ENCODE data around the gene SYT8.
"Not testable (repeated sequence)": the region's sequence is repeated elsewhere in the genome, so short reads cannot be mapped to it uniquely, and the experiment has no call there.

Gene SYT8

GRCh38 chr11:1871531-1871930 is 36.7 kb downstream of the SYT8 start:
- peak overlapping the region in 1 of 2 donors; percentile 67 for H3K4me3 ChIP-seq (ENCODE audit: low read length in 2 of 2)
- H3K9ac ChIP-seq (ENCODE audit: low read length in 2 of 2): no peak overlapping the region
- peaks cover 14 to 17% of the 10 kb centered on the region in 2 donors for H3K27me3 ChIP-seq (ENCODE audit: control insufficient read depth in 1 of 2, insufficient read depth in 2 of 2, low read length in 2 of 2)
- no peaks in the 10 kb centered on the region for H3K9me3 ChIP-seq (ENCODE audit: control insufficient read depth in 2 of 2, low read length in 2 of 2)
- H3K4me1 ChIP-seq (ENCODE audit: control insufficient read depth, insufficient read depth, low read length): peaks cover 29% of the 10 kb centered on the region
- H3K36me3 ChIP-seq (ENCODE audit: control insufficient read depth in 2 of 2, insufficient read depth in 2 of 2, low read length in 2 of 2): no peaks in the 10 kb centered on the region
- no peak overlapping the region for H3K27ac ChIP-seq (ENCODE audit: low read length)

GRCh38 chr11:1872267-1872985 is 37.6 kb downstream of the SYT8 start:
- Histone ChIP-seq H3K27ac (ENCODE audit: low read length) (no peak overlapping the region), H3K9ac (ENCODE audit: low read length in 2 of 2) (no peak overlapping the region), H3K36me3 (ENCODE audit: control insufficient read depth in 2 of 2, insufficient read depth in 2 of 2, low read length in 2 of 2) (no peaks in the 10 kb centered on the region), H3K4me1 (ENCODE audit: control insufficient read depth, insufficient read depth, low read length) (peaks cover 28% of the 10 kb centered on the region), H3K4me3 (ENCODE audit: low read length in 2 of 2) (peak overlapping the region in 1 of 2 donors; percentile 67), H3K27me3 (ENCODE audit: control insufficient read depth in 1 of 2, insufficient read depth in 2 of 2, low read length in 2 of 2) (peaks cover 14 to 17% of the 10 kb centered on the region in 2 donors), H3K9me3 (ENCODE audit: control insufficient read depth in 2 of 2, low read length in 2 of 2) (no peaks in the 10 kb centered on the region)

- Histone ChIP-seq H3K9ac (ENCODE audit: low read length in 2 of 2) (no peak overlapping the region), H3K4me3 (ENCODE audit: low read length in 2 of 2) (no peak overlapping the region), H3K27ac (ENCODE audit: low read length) (no peak overlapping the region), H3K4me1 (ENCODE audit: control insufficient read depth, insufficient read depth, low read length) (peaks cover 32% of the 10 kb centered on the region), H3K27me3 (ENCODE audit: control insufficient read depth in 1 of 2, insufficient read depth in 2 of 2, low read length in 2 of 2) (peaks cover 14 to 17% of the 10 kb centered on the region in 2 donors), H3K36me3 (ENCODE audit: control insufficient read depth in 2 of 2, insufficient read depth in 2 of 2, low read length in 2 of 2) (no peaks in the 10 kb centered on the region), H3K9me3 (ENCODE audit: control insufficient read depth in 2 of 2, low read length in 2 of 2) (no peaks in the 10 kb centered on the region)
Observed at GRCh38 chr11:1873048-1873812, 38.4 kb downstream of the SYT8 start.

- H3K27ac ChIP-seq (ENCODE audit: low read length); H3K9ac ChIP-seq (ENCODE audit: low read length in 2 of 2); H3K36me3 ChIP-seq (ENCODE audit: control insufficient read depth in 2 of 2, insufficient read depth in 2 of 2, low read length in 2 of 2); H3K9me3 ChIP-seq (ENCODE audit: control insufficient read depth in 2 of 2, low read length in 2 of 2); H3K4me3 ChIP-seq (ENCODE audit: low read length in 2 of 2): not testable (repeated sequence)
- H3K4me1 ChIP-seq (ENCODE audit: control insufficient read depth, insufficient read depth, low read length): peaks cover 32% of the 10 kb centered on the region
- H3K27me3 ChIP-seq (ENCODE audit: control insufficient read depth in 1 of 2, insufficient read depth in 2 of 2, low read length in 2 of 2): peaks cover 14 to 17% of the 10 kb centered on the region in 2 donors
Observed at GRCh38 chr11:1873813-1874150, 39.0 kb downstream of the SYT8 start.

GRCh38 chr11:1874441-1875092 is 39.8 kb downstream of the SYT8 start:
- H3K9ac ChIP-seq (ENCODE audit: low read length in 2 of 2); H3K27ac ChIP-seq (ENCODE audit: low read length); H3K4me3 ChIP-seq (ENCODE audit: low read length in 2 of 2); H3K36me3 ChIP-seq (ENCODE audit: control insufficient read depth in 2 of 2, insufficient read depth in 2 of 2, low read length in 2 of 2); H3K9me3 ChIP-seq (ENCODE audit: control insufficient read depth in 2 of 2, low read length in 2 of 2): not testable (repeated sequence)
- H3K27me3 ChIP-seq (ENCODE audit: control insufficient read depth in 1 of 2, insufficient read depth in 2 of 2, low read length in 2 of 2): peaks cover 14 to 15% of the 10 kb centered on the region in 2 donors
- peaks cover 32% of the 10 kb centered on the region for H3K4me1 ChIP-seq (ENCODE audit: control insufficient read depth, insufficient read depth, low read length)

GRCh38 chr11:1875093-1875850 is 40.5 kb downstream of the SYT8 start:
- Histone ChIP-seq H3K27ac (ENCODE audit: low read length) (no peak overlapping the region), H3K36me3 (ENCODE audit: control insufficient read depth in 2 of 2, insufficient read depth in 2 of 2, low read length in 2 of 2) (no peaks in the 10 kb centered on the region), H3K4me1 (ENCODE audit: control insufficient read depth, insufficient read depth, low read length) (peaks cover 38% of the 10 kb centered on the region), H3K27me3 (ENCODE audit: control insufficient read depth in 1 of 2, insufficient read depth in 2 of 2, low read length in 2 of 2) (peaks cover 10 to 14% of the 10 kb centered on the region in 2 donors), H3K9me3 (ENCODE audit: control insufficient read depth in 2 of 2, low read length in 2 of 2) (no peaks in the 10 kb centered on the region), H3K4me3 (ENCODE audit: low read length in 2 of 2) (peak overlapping the region in 1 of 2 donors; percentile 22), H3K9ac (ENCODE audit: low read length in 2 of 2) (no peak overlapping the region)

- Histone ChIP-seq H3K4me1 (ENCODE audit: control insufficient read depth, insufficient read depth, low read length) (peaks cover 38% of the 10 kb centered on the region), H3K4me3 (ENCODE audit: low read length in 2 of 2) (peak overlapping the region in 1 of 2 donors; percentile 40), H3K27ac (ENCODE audit: low read length) (peak overlapping the region; percentile 37)
- not testable (repeated sequence) for H3K9me3 ChIP-seq (ENCODE audit: control insufficient read depth in 2 of 2, low read length in 2 of 2); H3K9ac ChIP-seq (ENCODE audit: low read length in 2 of 2); H3K27me3 ChIP-seq (ENCODE audit: control insufficient read depth in 1 of 2, insufficient read depth in 2 of 2, low read length in 2 of 2); H3K36me3 ChIP-seq (ENCODE audit: control insufficient read depth in 2 of 2, insufficient read depth in 2 of 2, low read length in 2 of 2)
Observed at GRCh38 chr11:1875851-1876301, 41.1 kb downstream of the SYT8 start.

- H3K27ac ChIP-seq (ENCODE audit: low read length): peak overlapping the region; percentile 37
Observed at GRCh38 chr11:1876361-1877063, 41.7 kb downstream of the SYT8 start.

GRCh38 chr11:1877211-1878136 is 42.7 kb downstream of the SYT8 start:
- H3K9me3 ChIP-seq (ENCODE audit: control insufficient read depth in 2 of 2, low read length in 2 of 2): no peaks in the 10 kb centered on the region
- peak overlapping the region; percentile 58 for H3K27ac ChIP-seq (ENCODE audit: low read length)
- no peaks in the 10 kb centered on the region for H3K36me3 ChIP-seq (ENCODE audit: control insufficient read depth in 2 of 2, insufficient read depth in 2 of 2, low read length in 2 of 2)
- H3K27me3 ChIP-seq (ENCODE audit: control insufficient read depth in 1 of 2, insufficient read depth in 2 of 2, low read length in 2 of 2): peaks cover 0 to 4% of the 10 kb centered on the region in 2 donors
- H3K4me3 ChIP-seq (ENCODE audit: low read length in 2 of 2): peak overlapping the region in 1 of 2 donors; percentile 44
- H3K4me1 ChIP-seq (ENCODE audit: control insufficient read depth, insufficient read depth, low read length): peaks cover 50% of the 10 kb centered on the region
- no peak overlapping the region for H3K9ac ChIP-seq (ENCODE audit: low read length in 2 of 2)

More at GRCh38 chr11:1876361-1877063, 41.7 kb downstream of the SYT8 start:
- Histone ChIP-seq H3K9ac (ENCODE audit: low read length in 2 of 2) (no peak overlapping the region), H3K27me3 (ENCODE audit: control insufficient read depth in 1 of 2, insufficient read depth in 2 of 2, low read length in 2 of 2) (peaks cover 3 to 4% of the 10 kb centered on the region in 2 donors), H3K36me3 (ENCODE audit: control insufficient read depth in 2 of 2, insufficient read depth in 2 of 2, low read length in 2 of 2) (no peaks in the 10 kb centered on the region), H3K4me1 (ENCODE audit: control insufficient read depth, insufficient read depth, low read length) (peaks cover 40% of the 10 kb centered on the region), H3K4me3 (ENCODE audit: low read length in 2 of 2) (peak overlapping the region in 1 of 2 donors; percentile 40), H3K9me3 (ENCODE audit: control insufficient read depth in 2 of 2, low read length in 2 of 2) (no peaks in the 10 kb centered on the region)
